ENCODE results near the gene LRRC8C. TPM values are rescaled to one million over a fixed set of nuclear protein-coding genes. Genes with fewer than 3 reads are reported as not detected.

Gene LRRC8C
- total and polyA plus RNA-seq, 2 experiments from 2014 or later = 0.70 to 1.5 TPM

DNA sequence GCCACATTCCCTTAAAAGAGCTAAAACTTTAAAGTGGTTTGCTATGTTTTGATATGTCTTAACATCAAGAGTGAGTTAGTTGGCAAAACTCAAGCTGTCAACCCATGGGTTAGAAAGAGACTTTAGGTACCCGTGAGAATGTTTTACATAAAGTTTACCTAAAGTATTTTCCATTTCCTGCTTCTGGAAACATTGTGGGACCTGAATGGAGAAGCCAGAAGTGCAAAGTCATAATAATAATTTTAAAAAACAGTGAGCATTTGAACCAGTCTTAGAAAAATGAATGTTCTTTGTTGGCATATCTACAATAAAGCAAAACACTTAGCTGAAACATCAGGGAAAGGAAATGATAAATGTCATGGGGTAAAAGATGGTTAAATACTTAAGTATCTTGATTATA is 34.8 kb downstream of the LRRC8C start:
- no peak overlapping the region for H3K4me2 ChIP-seq
- no peak overlapping the region for H2AFZ ChIP-seq
- no peak for TF ChIP-seq EZH2 (IDR thresholded peaks at IDR 0.05; ENCODE audit: borderline replicate concordance)
- TF ChIP-seq EZH2phosphoT487 (IDR thresholded peaks at IDR 0.05; ENCODE audit: low read depth, severe bottlenecking, unreplicated experiment) = no peak
- TF ChIP-seq, protein P1, sequence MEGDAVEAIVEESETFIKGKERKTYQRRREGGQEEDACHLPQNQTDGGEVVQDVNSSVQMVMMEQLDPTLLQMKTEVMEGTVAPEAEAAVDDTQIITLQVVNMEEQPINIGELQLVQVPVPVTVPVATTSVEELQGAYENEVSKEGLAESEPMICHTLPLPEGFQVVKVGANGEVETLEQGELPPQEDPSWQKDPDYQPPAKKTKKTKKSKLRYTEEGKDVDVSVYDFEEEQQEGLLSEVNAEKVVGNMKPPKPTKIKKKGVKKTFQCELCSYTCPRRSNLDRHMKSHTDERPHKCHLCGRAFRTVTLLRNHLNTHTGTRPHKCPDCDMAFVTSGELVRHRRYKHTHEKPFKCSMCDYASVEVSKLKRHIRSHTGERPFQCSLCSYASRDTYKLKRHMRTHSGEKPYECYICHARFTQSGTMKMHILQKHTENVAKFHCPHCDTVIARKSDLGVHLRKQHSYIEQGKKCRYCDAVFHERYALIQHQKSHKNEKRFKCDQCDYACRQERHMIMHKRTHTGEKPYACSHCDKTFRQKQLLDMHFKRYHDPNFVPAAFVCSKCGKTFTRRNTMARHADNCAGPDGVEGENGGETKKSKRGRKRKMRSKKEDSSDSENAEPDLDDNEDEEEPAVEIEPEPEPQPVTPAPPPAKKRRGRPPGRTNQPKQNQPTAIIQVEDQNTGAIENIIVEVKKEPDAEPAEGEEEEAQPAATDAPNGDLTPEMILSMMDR (IDR thresholded peaks at IDR 0.05; ENCODE audit: poor library complexity) = no peak
- no peak for DNase-seq (ENCODE audit: low spot score)
- no peak overlapping the region for H3K27ac ChIP-seq
- no peaks in the 10 kb centered on the region for H4K20me1 ChIP-seq (ENCODE audit: insufficient read depth, poor library complexity, severe bottlenecking)
- no peak overlapping the region for H3K4me3 ChIP-seq
- no peaks in the 10 kb centered on the region for H3K9me3 ChIP-seq (ENCODE audit: low read depth)
- no peaks in the 10 kb centered on the region for H3K79me2 ChIP-seq
- no peaks in the 10 kb centered on the region for H3K4me1 ChIP-seq (ENCODE audit: insufficient read depth)
- no peaks in the 10 kb centered on the region for H3K27me3 ChIP-seq
- H3K9me2 ChIP-seq (replicated peaks; ENCODE audit: insufficient read depth) = no peaks in the 10 kb centered on the region
- WGBS (ENCODE audit: low lambda C conversion rate, missing lambda C conversion rate) = 54% methylated on average over 1 of the region's 1 CpG
- H3K36me3 ChIP-seq (replicated peaks; ENCODE audit: insufficient read depth, low read depth) = no peaks in the 10 kb centered on the region

DNA sequence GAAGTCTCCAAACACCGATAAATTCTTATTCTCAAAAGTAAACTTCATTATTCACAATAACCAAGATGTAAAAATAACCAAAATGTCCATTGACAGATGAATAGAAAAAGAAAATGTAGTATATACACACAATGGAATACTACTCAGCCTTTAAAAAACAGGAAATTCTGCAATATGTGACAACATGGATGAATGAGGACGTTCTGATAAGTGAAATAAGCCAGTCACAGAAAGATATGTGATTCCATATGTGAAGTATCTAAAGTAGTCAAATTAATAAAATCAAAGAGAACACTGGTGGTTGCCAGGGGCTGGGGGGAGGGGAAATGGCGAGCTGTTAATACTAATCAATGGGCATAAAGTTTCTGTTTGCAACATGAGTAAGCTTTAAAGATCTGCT is 36.0 kb downstream of the LRRC8C start:
- no peaks in the 10 kb centered on the region for H3K9me3 ChIP-seq (ENCODE audit: low read depth)
- TF ChIP-seq, protein P1 (IDR thresholded peaks at IDR 0.05; ENCODE audit: poor library complexity) = no peak
- no peak for TF ChIP-seq EZH2phosphoT487 (IDR thresholded peaks at IDR 0.05; ENCODE audit: low read depth, severe bottlenecking, unreplicated experiment)
- H3K4me1 ChIP-seq (ENCODE audit: insufficient read depth) = no peaks in the 10 kb centered on the region
- H3K4me2 ChIP-seq = no peak overlapping the region
- H3K79me2 ChIP-seq = no peaks in the 10 kb centered on the region
- H3K27me3 ChIP-seq = no peaks in the 10 kb centered on the region
- DNase-seq (ENCODE audit: low spot score) = no peak
- no peaks in the 10 kb centered on the region for H3K36me3 ChIP-seq (replicated peaks; ENCODE audit: insufficient read depth, low read depth)
- H3K9me2 ChIP-seq (replicated peaks; ENCODE audit: insufficient read depth) = no peaks in the 10 kb centered on the region
- H3K27ac ChIP-seq = no peak overlapping the region
- no peak overlapping the region for H2AFZ ChIP-seq
- H3K4me3 ChIP-seq = no peak overlapping the region
- no peaks in the 10 kb centered on the region for H4K20me1 ChIP-seq (ENCODE audit: insufficient read depth, poor library complexity, severe bottlenecking)
- 98% methylated on average over 3 of the region's 3 CpGs for WGBS (ENCODE audit: low lambda C conversion rate, missing lambda C conversion rate)

DNA sequence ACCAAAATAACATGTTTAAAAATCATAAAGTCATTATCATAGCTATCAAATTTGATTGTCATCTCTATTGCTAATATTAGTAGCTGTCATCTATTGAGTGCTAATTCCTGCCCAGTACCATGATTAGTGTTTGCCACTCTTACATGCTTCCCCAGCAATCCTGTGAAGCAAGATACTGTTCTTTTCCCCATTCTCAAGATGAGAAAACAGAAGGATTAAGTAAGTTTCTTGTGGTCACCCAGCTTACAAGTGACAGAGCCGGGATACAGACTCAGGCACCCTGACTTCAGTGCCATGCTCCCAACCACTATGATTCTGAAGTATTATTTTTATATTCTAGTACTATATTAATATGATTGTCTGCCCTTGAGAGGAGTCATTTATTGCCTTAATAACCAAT is 36.5 kb downstream of the LRRC8C start:
- 86% methylated on average over 1 of the region's 1 CpG for WGBS (ENCODE audit: low lambda C conversion rate, missing lambda C conversion rate)
- H3K36me3 ChIP-seq (replicated peaks; ENCODE audit: insufficient read depth, low read depth) = no peaks in the 10 kb centered on the region
- H3K4me1 ChIP-seq (ENCODE audit: insufficient read depth) = no peaks in the 10 kb centered on the region
- H3K9me3 ChIP-seq (ENCODE audit: low read depth) = no peaks in the 10 kb centered on the region
- no peak for DNase-seq (ENCODE audit: low spot score)
- TF ChIP-seq, protein P1 (IDR thresholded peaks at IDR 0.05; ENCODE audit: poor library complexity) = no peak
- no peak for TF ChIP-seq EZH2phosphoT487 (IDR thresholded peaks at IDR 0.05; ENCODE audit: low read depth, severe bottlenecking, unreplicated experiment)
- no peak for TF ChIP-seq EZH2 (IDR thresholded peaks at IDR 0.05; ENCODE audit: borderline replicate concordance)
- no peaks in the 10 kb centered on the region for H3K9me2 ChIP-seq (replicated peaks; ENCODE audit: insufficient read depth)
- no peak overlapping the region for H3K4me2 ChIP-seq
- no peak overlapping the region for H3K27ac ChIP-seq
- no peak overlapping the region for H2AFZ ChIP-seq
- H4K20me1 ChIP-seq (ENCODE audit: insufficient read depth, poor library complexity, severe bottlenecking) = no peaks in the 10 kb centered on the region
- no peaks in the 10 kb centered on the region for H3K27me3 ChIP-seq
- no peaks in the 10 kb centered on the region for H3K79me2 ChIP-seq
- H3K4me3 ChIP-seq = no peak overlapping the region

DNA sequence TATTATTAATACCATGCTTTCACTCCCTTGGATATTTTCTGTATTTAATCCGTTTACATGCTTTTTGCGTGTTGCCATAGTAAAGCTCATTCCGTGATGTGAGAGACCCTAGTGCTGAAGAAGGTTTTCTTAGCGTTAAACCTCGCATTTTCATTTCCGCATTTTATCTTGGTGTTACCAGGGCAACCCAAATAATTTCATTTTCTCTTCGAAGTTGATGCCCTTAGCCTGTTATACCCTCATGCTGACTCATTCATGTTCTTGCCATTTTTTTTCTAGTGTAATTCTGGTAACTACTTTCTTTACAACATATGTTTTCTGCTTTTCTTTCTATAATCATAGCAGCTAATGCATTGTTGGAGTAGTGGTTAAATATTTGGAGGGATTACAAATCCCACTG is 37.2 kb downstream of the LRRC8C start:
- H3K4me2 ChIP-seq = no peak overlapping the region

More for the DNA sequence above, 37.2 kb downstream of the LRRC8C start:
- no peak overlapping the region for H3K27ac ChIP-seq
- no peaks in the 10 kb centered on the region for H3K27me3 ChIP-seq
- H4K20me1 ChIP-seq (ENCODE audit: insufficient read depth, poor library complexity, severe bottlenecking) = no peaks in the 10 kb centered on the region
- TF ChIP-seq EZH2phosphoT487 (IDR thresholded peaks at IDR 0.05; ENCODE audit: low read depth, severe bottlenecking, unreplicated experiment) (no peak), EZH2 (IDR thresholded peaks at IDR 0.05; ENCODE audit: borderline replicate concordance) (no peak)
- TF ChIP-seq, protein P1 (IDR thresholded peaks at IDR 0.05; ENCODE audit: poor library complexity) = no peak
- H3K36me3 ChIP-seq (replicated peaks; ENCODE audit: insufficient read depth, low read depth) = no peaks in the 10 kb centered on the region
- DNase-seq (ENCODE audit: low spot score) = no peak
- 95% methylated on average over 7 of the region's 7 CpGs for WGBS (ENCODE audit: low lambda C conversion rate, missing lambda C conversion rate)
- H2AFZ ChIP-seq = no peak overlapping the region
- H3K4me1 ChIP-seq (ENCODE audit: insufficient read depth) = no peaks in the 10 kb centered on the region
- no peaks in the 10 kb centered on the region for H3K9me3 ChIP-seq (ENCODE audit: low read depth)
- no peak overlapping the region for H3K4me3 ChIP-seq
- H3K79me2 ChIP-seq = no peaks in the 10 kb centered on the region
- H3K9me2 ChIP-seq (replicated peaks; ENCODE audit: insufficient read depth) = no peaks in the 10 kb centered on the region

All from hepatocyte (in vitro differentiated cells).